Parathyroid adenoma (tissue), 2 donors: ENCODE results near the gene ROR2.

ENCODE experiments used
- H2AFZ ChIP-seq: fragments of 300-600 bp; sonication (generic); one replicate; pipeline ENCODE4 v1.7.0; 2017; ENCODE audit warnings: antibody characterized with exemption, mild to moderate bottlenecking
- H3K27ac ChIP-seq: fragments of 300-600 bp; sonication (generic); one replicate; pipeline ENCODE4 v1.7.0; 2017
- H3K27me3 ChIP-seq: fragments of 300-600 bp; sonication (generic); one replicate; pipeline ENCODE4 v1.7.0; 2017; ENCODE audit warnings: low read length; ENCODE audit not compliant: control insufficient read depth, insufficient read depth
- H3K36me3 ChIP-seq: fragments of 300-600 bp; sonication (generic); one replicate; pipeline ENCODE4 v1.7.0; 2017; ENCODE audit warnings: low read length; ENCODE audit not compliant: control insufficient read depth, insufficient read depth
- H3K4me1 ChIP-seq: fragments of 300-600 bp; sonication (generic); one replicate; pipeline ENCODE4 v1.7.0; 2017; ENCODE audit warnings: control low read depth
- H3K4me2 ChIP-seq: fragments of 300-600 bp; sonication (generic); one replicate; pipeline ENCODE4 v1.7.0; 2017; ENCODE audit warnings: low read length
- H3K4me3 ChIP-seq: fragments of 300-600 bp; sonication (generic); one replicate; pipeline ENCODE4 v1.7.0; 2017; ENCODE audit warnings: low read depth, low read length
- H3K79me2 ChIP-seq: fragments of 300-600 bp; sonication (generic); one replicate; pipeline ENCODE4 v1.7.0; 2017; ENCODE audit warnings: control low read depth
- H3K9ac ChIP-seq: fragments of 300-600 bp; sonication (generic); one replicate; pipeline ENCODE4 v1.7.0; 2017; ENCODE audit warnings: mild to moderate bottlenecking
- H3K9me3 ChIP-seq: fragments of 300-600 bp; sonication (generic); one replicate; pipeline ENCODE4 v1.7.0; 2017; ENCODE audit warnings: low read length; ENCODE audit not compliant: control insufficient read depth
- CTCF ChIP-seq: fragments of 300-600 bp; sonication (generic); IDR thresholded peaks from one replicate; pipeline ENCODE4 v1.7.0; 2017; ENCODE audit warnings: antibody characterized with exemption, mild to moderate bottlenecking
- donor health status: primary hyperparathyroidism.

ROR2 gene

DNA sequence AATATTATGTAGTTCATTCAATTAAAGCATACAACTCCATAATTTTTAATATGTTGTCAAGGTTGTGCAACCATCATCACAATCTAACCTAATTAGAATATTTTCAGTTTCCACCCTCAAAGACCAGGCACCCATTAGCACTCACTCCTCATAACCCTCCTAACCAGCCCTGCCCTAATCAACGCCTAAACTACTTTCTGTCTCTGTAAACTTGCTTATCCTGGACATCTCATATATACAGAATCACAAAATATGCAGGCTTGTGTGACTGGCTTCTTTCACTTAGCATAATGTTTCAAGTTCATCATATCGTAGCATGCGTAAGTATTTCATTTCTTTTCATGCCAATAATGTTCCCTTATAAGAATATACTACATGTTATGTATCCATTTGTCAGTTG, 391.6 kb downstream of the ROR2 start:
- H3K4me3 ChIP-seq, result no peak overlapping the region
- H3K36me3 ChIP-seq, result no peaks in the 10 kb centered on the region
- H3K27ac ChIP-seq, result no peak overlapping the region
- no peak overlapping the region for H3K4me2 ChIP-seq
- no peaks in the 10 kb centered on the region for H3K27me3 ChIP-seq
- H2AFZ ChIP-seq, result no peak overlapping the region
- no peak overlapping the region for H3K9ac ChIP-seq
- TF ChIP-seq CTCF, result no peak
- no peaks in the 10 kb centered on the region for H3K4me1 ChIP-seq
- H3K79me2 ChIP-seq, result no peaks in the 10 kb centered on the region
- H3K9me3 ChIP-seq, result no peaks in the 10 kb centered on the region

DNA sequence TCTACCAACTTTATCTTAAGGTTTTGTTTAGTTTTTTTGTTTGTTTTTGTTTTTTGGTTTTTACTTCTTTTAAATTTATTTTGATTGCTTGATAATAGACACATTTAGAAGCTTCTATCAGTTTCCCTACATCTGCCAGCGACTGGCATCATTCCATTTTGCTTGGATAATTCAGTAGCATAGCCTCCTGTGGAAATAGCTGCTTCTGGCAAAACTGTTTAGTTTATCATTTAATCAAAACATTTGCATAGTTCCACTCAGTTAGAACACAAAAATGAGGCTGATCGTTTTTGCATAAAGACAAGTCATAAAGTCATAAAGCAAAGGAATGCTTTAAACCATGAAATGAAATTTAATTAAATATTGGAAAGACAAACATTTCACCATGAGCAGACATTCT, 392.7 kb downstream of the ROR2 start:
- Histone ChIP-seq H3K4me2 (no peak overlapping the region), H3K27ac (no peak overlapping the region), H3K36me3 (no peaks in the 10 kb centered on the region), H3K79me2 (no peaks in the 10 kb centered on the region), H2AFZ (no peak overlapping the region), H3K27me3 (no peaks in the 10 kb centered on the region), H3K4me1 (no peaks in the 10 kb centered on the region), H3K4me3 (no peak overlapping the region), H3K9me3 (no peaks in the 10 kb centered on the region), H3K9ac (no peak overlapping the region)
- TF ChIP-seq CTCF, result no peak

- Histone ChIP-seq H3K79me2 (no peaks in the 10 kb centered on the region), H3K27me3 (no peaks in the 10 kb centered on the region), H3K9me3 (no peaks in the 10 kb centered on the region), H3K36me3 (no peaks in the 10 kb centered on the region), H3K9ac (no peak overlapping the region), H2AFZ (no peak overlapping the region), H3K27ac (no peak overlapping the region), H3K4me2 (no peak overlapping the region), H3K4me1 (no peaks in the 10 kb centered on the region), H3K4me3 (no peak overlapping the region)
- no peak for TF ChIP-seq CTCF
Measured at GRCh38 chr9:91555132-91555531, 394.9 kb downstream of the ROR2 start.

- no peak for TF ChIP-seq CTCF
- Histone ChIP-seq H3K27ac (no peak overlapping the region), H2AFZ (no peak overlapping the region)
Measured at GRCh38 chr9:91549177-91549576, 400.9 kb downstream of the ROR2 start.

DNA sequence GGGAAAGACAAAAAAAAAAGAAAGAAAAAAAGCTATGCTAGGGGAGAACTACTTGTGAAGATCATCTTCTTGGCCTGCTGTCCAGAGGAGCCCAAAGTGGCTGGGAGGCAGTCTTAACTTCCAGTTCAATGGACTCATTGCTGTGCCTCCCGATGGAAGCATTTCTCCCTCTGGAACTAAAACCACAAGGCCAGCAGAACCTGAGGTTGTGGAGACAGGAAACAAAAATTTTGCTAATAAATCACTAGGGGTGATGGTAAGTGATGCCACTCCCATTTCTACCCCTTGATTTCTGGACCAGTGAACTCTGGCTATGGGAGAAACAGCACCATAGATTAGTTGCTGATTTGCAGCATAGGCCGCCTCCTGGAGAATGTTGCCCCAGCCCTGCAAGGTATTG, 402.9 kb downstream of the ROR2 start:
- Histone ChIP-seq H3K36me3 (no peaks in the 10 kb centered on the region), H3K27ac (no peak overlapping the region), H3K4me1 (no peaks in the 10 kb centered on the region)

More at GRCh38 chr9:91549177-91549576, 400.9 kb downstream of the ROR2 start:
- Histone ChIP-seq H3K9me3 (no peaks in the 10 kb centered on the region), H3K9ac (no peak overlapping the region), H3K27me3 (no peaks in the 10 kb centered on the region), H3K4me1 (no peaks in the 10 kb centered on the region), H3K4me3 (no peak overlapping the region), H3K36me3 (no peaks in the 10 kb centered on the region), H3K4me2 (no peak overlapping the region), H3K79me2 (no peaks in the 10 kb centered on the region)

More for the DNA sequence above, 402.9 kb downstream of the ROR2 start:
- Histone ChIP-seq H3K27me3 (no peaks in the 10 kb centered on the region), H3K9ac (no peak overlapping the region), H2AFZ (no peak overlapping the region), H3K4me3 (no peak overlapping the region), H3K79me2 (no peaks in the 10 kb centered on the region), H3K4me2 (no peak overlapping the region), H3K9me3 (no peaks in the 10 kb centered on the region)
- TF ChIP-seq CTCF, result no peak
